COR-L47 (cell line): ENCODE results near the gene IL17RD.
"Not testable (repeated sequence)": the region's sequence is repeated elsewhere in the genome, so short reads cannot be mapped to it uniquely, and the experiment has no call there.

Source experiments
- DNase-seq: peaks from one replicate; lab custom pipeline; 2025; lab: John Stamatoyannopoulos, UW

Gene IL17RD

GRCh38 chr3:57093489-57093888 is 71.7 kb downstream of the IL17RD start:
- DNase-seq = no peak

GRCh38 chr3:57091521-57092273 is 73.5 kb downstream of the IL17RD start:
- DNase-seq = no peak

GRCh38 chr3:57089043-57089442 is 76.1 kb downstream of the IL17RD start:
- DNase-seq = no peak

GRCh38 chr3:57088503-57088902 is 76.7 kb downstream of the IL17RD start:
- DNase-seq = no peak

GRCh38 chr3:57087361-57088092 is 77.6 kb downstream of the IL17RD start:
- no peak for DNase-seq

GRCh38 chr3:57086201-57086600 is 79.0 kb downstream of the IL17RD start:
- no peak for DNase-seq

- no peak for DNase-seq
Measured at GRCh38 chr3:57085211-57085610, 79.9 kb downstream of the IL17RD start.

GRCh38 chr3:57083266-57083995 is 81.7 kb downstream of the IL17RD start:
- DNase-seq = not testable (repeated sequence)

- no peak for DNase-seq
Measured at GRCh38 chr3:57082481-57082880, 82.7 kb downstream of the IL17RD start.

GRCh38 chr3:57081173-57081572 is 84.0 kb downstream of the IL17RD start:
- no peak for DNase-seq

GRCh38 chr3:57080171-57080570 is 85.0 kb downstream of the IL17RD start:
- DNase-seq = no peak

- DNase-seq = no peak
Measured at GRCh38 chr3:57079474-57079831, 85.7 kb downstream of the IL17RD start.

- peak; percentile 1 for DNase-seq
Measured at GRCh38 chr3:57078635-57079473, 86.3 kb downstream of the IL17RD start.

GRCh38 chr3:57078344-57078634 is 86.9 kb downstream of the IL17RD start:
- DNase-seq = no peak

GRCh38 chr3:57077630-57078343 is 87.4 kb downstream of the IL17RD start:
- no peak for DNase-seq

- no peak for DNase-seq
Measured at GRCh38 chr3:57076422-57076951, 88.7 kb downstream of the IL17RD start.

GRCh38 chr3:57074135-57074534 is 91.0 kb downstream of the IL17RD start:
- DNase-seq = no peak

- DNase-seq = no peak
Measured at GRCh38 chr3:57073628-57074027, 91.5 kb downstream of the IL17RD start.

GRCh38 chr3:57069503-57069902 is 95.7 kb downstream of the IL17RD start:
- no peak for DNase-seq

- DNase-seq = no peak
Measured at GRCh38 chr3:57068437-57069089, 96.6 kb downstream of the IL17RD start.

- DNase-seq = no peak
Measured at GRCh38 chr3:57066471-57066870, 98.7 kb downstream of the IL17RD start.
